ENCODE data around the gene SLC25A36. TPM values are rescaled to one million over a fixed set of nuclear protein-coding genes. Genes with fewer than 3 reads are reported as not detected.

Gene SLC25A36
- polyA plus RNA-seq, 1 of the 3 experiments (the other 2 are of a cell fraction) = 23.3 TPM

DNA sequence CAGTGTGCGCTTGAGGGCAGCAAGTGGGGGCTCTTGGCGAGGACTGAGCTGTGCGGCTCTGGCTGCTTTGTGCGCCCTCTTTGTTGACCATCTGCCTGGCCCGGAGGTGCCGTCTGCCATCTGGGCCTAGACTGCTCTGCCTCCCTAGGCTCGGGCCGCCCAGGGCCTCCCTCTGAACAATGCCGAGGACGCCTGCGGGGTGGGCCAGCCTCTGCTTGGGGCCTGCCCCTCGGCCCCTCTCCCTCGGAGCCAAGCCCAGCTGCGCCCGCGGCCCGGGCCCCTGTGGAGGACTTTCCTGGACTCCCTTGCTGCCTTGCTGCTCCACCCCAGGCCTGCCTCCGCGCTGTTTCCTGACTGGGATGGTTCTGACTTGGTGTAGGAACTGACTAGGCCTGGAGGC lies 77.6 kb downstream of the SLC25A36 start:
- ChIA-PET POLR2A (no interaction called here), CTCF (interaction anchor here (1.1 to 1.4 kb wide), 3 partner anchors 11 to 86 kb away, joined by 3 to 6 read pairs (median 3); partner anchors contain the start of gene SPSB4)
- Histone ChIP-seq H3K27ac (ENCODE audit: low read depth in 2 of 2, low read length in 1 of 2) (no peak overlapping the region), H3F3A (replicated peaks; ENCODE audit: insufficient read depth) (no peaks in the 10 kb centered on the region), H3K4me1 (ENCODE audit: control insufficient read depth in 1 of 2, insufficient read depth in 2 of 2, low read depth in 1 of 2, low read length in 1 of 2) (no peaks in the 10 kb centered on the region), H2AFZ (ENCODE audit: low read depth) (no peak overlapping the region), H3K9me3 (no peaks in the 10 kb centered on the region), H3K79me2 (ENCODE audit: insufficient read depth) (no peaks in the 10 kb centered on the region), H3K4me2 (no peak overlapping the region), H3K27me3 (ENCODE audit: insufficient read depth) (no peaks in the 10 kb centered on the region), H3K9me2 (no peaks in the 10 kb centered on the region), H3K36me3 (replicated peaks in 1 of 2; ENCODE audit: control insufficient read depth in 1 of 2, insufficient read depth in 2 of 2, low read length in 1 of 2) (no peaks in the 10 kb centered on the region), H3K4me3 (ENCODE audit: low read depth in 2 of 2, low read length in 1 of 2) (no peak overlapping the region), H3K9ac (no peak overlapping the region), H4K20me1 (ENCODE audit: insufficient read depth) (no peaks in the 10 kb centered on the region)
- no peak for TF ChIP-seq RAD21 (IDR thresholded peaks at IDR 0.05; ENCODE audit: low read length)
- no peak for TF ChIP-seq FOXJ3 (CRISPR knock-in tag; IDR thresholded peaks at IDR 0.05)
- no peak for TF ChIP-seq FOXM1 (IDR thresholded peaks at IDR 0.05; ENCODE audit: low read depth)
- no peak for TF ChIP-seq JUND (IDR thresholded peaks at IDR 0.05)
- TF ChIP-seq, protein P1, sequence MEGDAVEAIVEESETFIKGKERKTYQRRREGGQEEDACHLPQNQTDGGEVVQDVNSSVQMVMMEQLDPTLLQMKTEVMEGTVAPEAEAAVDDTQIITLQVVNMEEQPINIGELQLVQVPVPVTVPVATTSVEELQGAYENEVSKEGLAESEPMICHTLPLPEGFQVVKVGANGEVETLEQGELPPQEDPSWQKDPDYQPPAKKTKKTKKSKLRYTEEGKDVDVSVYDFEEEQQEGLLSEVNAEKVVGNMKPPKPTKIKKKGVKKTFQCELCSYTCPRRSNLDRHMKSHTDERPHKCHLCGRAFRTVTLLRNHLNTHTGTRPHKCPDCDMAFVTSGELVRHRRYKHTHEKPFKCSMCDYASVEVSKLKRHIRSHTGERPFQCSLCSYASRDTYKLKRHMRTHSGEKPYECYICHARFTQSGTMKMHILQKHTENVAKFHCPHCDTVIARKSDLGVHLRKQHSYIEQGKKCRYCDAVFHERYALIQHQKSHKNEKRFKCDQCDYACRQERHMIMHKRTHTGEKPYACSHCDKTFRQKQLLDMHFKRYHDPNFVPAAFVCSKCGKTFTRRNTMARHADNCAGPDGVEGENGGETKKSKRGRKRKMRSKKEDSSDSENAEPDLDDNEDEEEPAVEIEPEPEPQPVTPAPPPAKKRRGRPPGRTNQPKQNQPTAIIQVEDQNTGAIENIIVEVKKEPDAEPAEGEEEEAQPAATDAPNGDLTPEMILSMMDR (IDR thresholded peaks at IDR 0.05) = no peak
- no peak for TF ChIP-seq SIN3A (IDR thresholded peaks at IDR 0.05; ENCODE audit: borderline replicate concordance, low read depth, low read length)
- TF ChIP-seq ELF1 (IDR thresholded peaks at IDR 0.05) = no peak
- TF ChIP-seq, protein P2, sequence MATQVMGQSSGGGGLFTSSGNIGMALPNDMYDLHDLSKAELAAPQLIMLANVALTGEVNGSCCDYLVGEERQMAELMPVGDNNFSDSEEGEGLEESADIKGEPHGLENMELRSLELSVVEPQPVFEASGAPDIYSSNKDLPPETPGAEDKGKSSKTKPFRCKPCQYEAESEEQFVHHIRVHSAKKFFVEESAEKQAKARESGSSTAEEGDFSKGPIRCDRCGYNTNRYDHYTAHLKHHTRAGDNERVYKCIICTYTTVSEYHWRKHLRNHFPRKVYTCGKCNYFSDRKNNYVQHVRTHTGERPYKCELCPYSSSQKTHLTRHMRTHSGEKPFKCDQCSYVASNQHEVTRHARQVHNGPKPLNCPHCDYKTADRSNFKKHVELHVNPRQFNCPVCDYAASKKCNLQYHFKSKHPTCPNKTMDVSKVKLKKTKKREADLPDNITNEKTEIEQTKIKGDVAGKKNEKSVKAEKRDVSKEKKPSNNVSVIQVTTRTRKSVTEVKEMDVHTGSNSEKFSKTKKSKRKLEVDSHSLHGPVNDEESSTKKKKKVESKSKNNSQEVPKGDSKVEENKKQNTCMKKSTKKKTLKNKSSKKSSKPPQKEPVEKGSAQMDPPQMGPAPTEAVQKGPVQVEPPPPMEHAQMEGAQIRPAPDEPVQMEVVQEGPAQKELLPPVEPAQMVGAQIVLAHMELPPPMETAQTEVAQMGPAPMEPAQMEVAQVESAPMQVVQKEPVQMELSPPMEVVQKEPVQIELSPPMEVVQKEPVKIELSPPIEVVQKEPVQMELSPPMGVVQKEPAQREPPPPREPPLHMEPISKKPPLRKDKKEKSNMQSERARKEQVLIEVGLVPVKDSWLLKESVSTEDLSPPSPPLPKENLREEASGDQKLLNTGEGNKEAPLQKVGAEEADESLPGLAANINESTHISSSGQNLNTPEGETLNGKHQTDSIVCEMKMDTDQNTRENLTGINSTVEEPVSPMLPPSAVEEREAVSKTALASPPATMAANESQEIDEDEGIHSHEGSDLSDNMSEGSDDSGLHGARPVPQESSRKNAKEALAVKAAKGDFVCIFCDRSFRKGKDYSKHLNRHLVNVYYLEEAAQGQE (IDR thresholded peaks at IDR 0.05; ENCODE audit: low read depth, low read length) = no peak
- TF ChIP-seq POLR2AphosphoS5 (IDR thresholded peaks at IDR 0.05; ENCODE audit: low read depth, low read length) = no peak
- TF ChIP-seq EP300 (IDR thresholded peaks at IDR 0.05; ENCODE audit: borderline replicate concordance in 1 of 2, low read depth in 1 of 2, low read length in 1 of 2) = no peak
- no peak for TF ChIP-seq CHD2 (IDR thresholded peaks at IDR 0.05; ENCODE audit: low read length, partially characterized antibody)
- no peak for TF ChIP-seq TEAD4 (IDR thresholded peaks at IDR 0.05; ENCODE audit: borderline replicate concordance, insufficient read depth)
- TF ChIP-seq, protein P3, sequence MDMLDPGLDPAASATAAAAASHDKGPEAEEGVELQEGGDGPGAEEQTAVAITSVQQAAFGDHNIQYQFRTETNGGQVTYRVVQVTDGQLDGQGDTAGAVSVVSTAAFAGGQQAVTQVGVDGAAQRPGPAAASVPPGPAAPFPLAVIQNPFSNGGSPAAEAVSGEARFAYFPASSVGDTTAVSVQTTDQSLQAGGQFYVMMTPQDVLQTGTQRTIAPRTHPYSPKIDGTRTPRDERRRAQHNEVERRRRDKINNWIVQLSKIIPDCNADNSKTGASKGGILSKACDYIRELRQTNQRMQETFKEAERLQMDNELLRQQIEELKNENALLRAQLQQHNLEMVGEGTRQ (IDR thresholded peaks at IDR 0.05; ENCODE audit: borderline replicate concordance, low read depth, low read length) = no peak
- TF ChIP-seq, protein P4, sequence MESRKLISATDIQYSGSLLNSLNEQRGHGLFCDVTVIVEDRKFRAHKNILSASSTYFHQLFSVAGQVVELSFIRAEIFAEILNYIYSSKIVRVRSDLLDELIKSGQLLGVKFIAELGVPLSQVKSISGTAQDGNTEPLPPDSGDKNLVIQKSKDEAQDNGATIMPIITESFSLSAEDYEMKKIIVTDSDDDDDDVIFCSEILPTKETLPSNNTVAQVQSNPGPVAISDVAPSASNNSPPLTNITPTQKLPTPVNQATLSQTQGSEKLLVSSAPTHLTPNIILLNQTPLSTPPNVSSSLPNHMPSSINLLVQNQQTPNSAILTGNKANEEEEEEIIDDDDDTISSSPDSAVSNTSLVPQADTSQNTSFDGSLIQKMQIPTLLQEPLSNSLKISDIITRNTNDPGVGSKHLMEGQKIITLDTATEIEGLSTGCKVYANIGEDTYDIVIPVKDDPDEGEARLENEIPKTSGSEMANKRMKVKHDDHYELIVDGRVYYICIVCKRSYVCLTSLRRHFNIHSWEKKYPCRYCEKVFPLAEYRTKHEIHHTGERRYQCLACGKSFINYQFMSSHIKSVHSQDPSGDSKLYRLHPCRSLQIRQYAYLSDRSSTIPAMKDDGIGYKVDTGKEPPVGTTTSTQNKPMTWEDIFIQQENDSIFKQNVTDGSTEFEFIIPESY (IDR thresholded peaks at IDR 0.05; ENCODE audit: borderline replicate concordance, low read depth) = no peak
- no peak for TF ChIP-seq TAF1 (IDR thresholded peaks at IDR 0.05; ENCODE audit: borderline replicate concordance, low read depth, low read length)
- no peak for TF ChIP-seq SMC3 (IDR thresholded peaks at IDR 0.05; ENCODE audit: low read depth, low read length)
- DNase-seq = no peak
- WGBS (ENCODE audit: low lambda C conversion rate) = 88% methylated on average over 14 of the region's 19 CpGs

All from SK-N-SH (cell line).